ENCODE data around the gene PPP1CB.

PPP1CB gene

DNA sequence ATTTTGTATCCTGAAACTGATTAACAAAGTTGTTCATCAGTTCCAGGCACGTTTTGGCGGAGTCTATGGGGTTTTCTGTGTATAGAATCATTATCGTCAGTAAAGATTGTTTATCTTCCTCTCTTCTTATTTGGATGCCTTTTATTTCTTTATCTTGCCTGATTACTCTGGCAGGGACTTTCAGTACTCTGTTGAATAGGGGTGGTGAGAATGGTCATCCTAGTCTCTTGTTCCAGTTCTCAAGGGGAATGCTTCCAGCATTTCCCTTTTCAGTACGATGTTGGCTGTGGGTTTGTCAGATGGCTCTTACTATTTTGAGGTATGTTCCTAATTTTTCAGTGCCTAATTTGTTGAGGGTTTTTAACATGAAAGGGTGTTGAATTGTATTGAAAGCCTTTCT lies 45.0 kb downstream of the PPP1CB start:
- no peak for TF ChIP-seq TAF1 (IDR thresholded peaks at IDR 0.05; ENCODE audit: borderline replicate concordance, low read depth, low read length)
- no peak for TF ChIP-seq POLR2A (IDR thresholded peaks at IDR 0.05; ENCODE audit: low read depth, low read length)
- no peak for TF ChIP-seq POLR2AphosphoS5 (IDR thresholded peaks at IDR 0.05; ENCODE audit: low read depth, low read length)
- no peak for FAIRE-seq
- DNase-seq (ENCODE audit: insufficient read length), result no peak

DNA sequence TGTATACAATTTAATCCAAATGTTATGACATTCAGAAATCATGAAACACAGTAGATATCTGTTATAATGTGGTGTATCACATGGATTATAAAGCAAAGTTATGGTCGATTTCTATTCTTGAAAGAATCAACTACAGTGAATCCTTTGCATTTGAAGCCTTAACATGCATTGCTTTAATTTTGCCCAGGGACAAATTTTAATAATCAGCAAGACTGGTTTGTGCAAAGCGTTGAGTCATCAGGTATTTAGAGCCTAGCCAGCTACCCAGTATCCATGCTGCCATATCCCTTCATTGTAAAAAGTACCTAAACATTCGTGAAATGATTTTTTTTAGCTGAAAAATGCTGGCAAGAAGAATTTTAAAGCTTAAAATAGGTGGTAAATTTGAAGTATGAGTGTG lies 50.1 kb downstream of the PPP1CB start:
- TF ChIP-seq POLR2AphosphoS5 (IDR thresholded peaks at IDR 0.05; ENCODE audit: low read depth, low read length), result no peak
- no peak for TF ChIP-seq TAF1 (IDR thresholded peaks at IDR 0.05; ENCODE audit: borderline replicate concordance, low read depth, low read length)
- TF ChIP-seq POLR2A (IDR thresholded peaks at IDR 0.05; ENCODE audit: low read depth, low read length), result no peak
- DNase-seq (ENCODE audit: insufficient read length), result no peak

DNA sequence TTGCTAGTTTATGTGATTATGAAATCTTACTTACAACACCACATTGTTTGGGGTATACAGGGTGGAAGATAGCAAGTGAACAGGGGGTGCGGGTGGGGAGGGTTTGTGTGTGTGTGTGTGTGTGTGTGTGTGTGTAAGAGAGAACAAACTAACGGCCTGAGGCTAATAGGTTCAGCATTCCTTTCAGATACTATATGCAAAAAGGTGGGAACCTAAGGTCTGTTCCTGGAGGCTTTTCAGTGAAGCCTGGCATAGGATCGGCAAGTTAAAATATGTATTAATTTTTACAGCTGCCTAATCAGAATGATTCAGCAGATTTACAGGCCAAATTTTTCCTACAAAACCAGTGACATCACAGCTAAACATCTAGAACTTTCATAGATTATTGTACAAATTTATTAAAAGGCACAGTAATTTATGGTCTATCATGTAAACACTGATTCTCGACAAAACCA lies 51.4 kb downstream of the PPP1CB start:
- DNase-seq (ENCODE audit: insufficient read length) (no peak), FAIRE-seq (no peak)
- TF ChIP-seq POLR2AphosphoS5 (IDR thresholded peaks at IDR 0.05; ENCODE audit: low read depth, low read length), result no peak
- TF ChIP-seq TAF1 (IDR thresholded peaks at IDR 0.05; ENCODE audit: borderline replicate concordance, low read depth, low read length), result no peak
- no peak for TF ChIP-seq POLR2A (IDR thresholded peaks at IDR 0.05; ENCODE audit: low read depth, low read length)

More for the DNA sequence above, 50.1 kb downstream of the PPP1CB start:
- no peak for FAIRE-seq

DNA sequence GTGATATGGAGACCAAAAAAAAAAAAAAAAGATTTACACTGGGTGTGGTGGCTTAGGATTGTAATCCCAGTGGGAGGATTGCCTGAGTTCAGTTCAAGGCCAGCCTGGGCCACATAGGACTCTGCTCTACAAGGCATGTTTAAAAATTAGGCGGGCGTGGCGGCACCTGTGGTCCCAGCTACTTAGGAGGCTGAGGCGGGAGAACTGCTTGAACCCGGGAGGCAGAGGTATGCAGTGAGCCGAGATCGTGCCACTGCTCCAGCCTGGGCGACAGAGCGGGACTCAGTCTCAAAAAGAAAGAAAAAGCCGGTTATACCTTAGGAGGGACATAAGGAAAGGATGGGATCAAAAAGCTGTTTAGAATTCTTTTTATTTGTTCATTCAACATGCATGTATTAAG lies 58.3 kb downstream of the PPP1CB start:
- TF ChIP-seq POLR2A (IDR thresholded peaks at IDR 0.05; ENCODE audit: low read depth, low read length) (no peak), POLR2AphosphoS5 (IDR thresholded peaks at IDR 0.05; ENCODE audit: low read depth, low read length) (no peak), TAF1 (IDR thresholded peaks at IDR 0.05; ENCODE audit: borderline replicate concordance, low read depth, low read length) (no peak)
- DNase-seq (ENCODE audit: insufficient read length) (no peak), FAIRE-seq (no peak)

DNA sequence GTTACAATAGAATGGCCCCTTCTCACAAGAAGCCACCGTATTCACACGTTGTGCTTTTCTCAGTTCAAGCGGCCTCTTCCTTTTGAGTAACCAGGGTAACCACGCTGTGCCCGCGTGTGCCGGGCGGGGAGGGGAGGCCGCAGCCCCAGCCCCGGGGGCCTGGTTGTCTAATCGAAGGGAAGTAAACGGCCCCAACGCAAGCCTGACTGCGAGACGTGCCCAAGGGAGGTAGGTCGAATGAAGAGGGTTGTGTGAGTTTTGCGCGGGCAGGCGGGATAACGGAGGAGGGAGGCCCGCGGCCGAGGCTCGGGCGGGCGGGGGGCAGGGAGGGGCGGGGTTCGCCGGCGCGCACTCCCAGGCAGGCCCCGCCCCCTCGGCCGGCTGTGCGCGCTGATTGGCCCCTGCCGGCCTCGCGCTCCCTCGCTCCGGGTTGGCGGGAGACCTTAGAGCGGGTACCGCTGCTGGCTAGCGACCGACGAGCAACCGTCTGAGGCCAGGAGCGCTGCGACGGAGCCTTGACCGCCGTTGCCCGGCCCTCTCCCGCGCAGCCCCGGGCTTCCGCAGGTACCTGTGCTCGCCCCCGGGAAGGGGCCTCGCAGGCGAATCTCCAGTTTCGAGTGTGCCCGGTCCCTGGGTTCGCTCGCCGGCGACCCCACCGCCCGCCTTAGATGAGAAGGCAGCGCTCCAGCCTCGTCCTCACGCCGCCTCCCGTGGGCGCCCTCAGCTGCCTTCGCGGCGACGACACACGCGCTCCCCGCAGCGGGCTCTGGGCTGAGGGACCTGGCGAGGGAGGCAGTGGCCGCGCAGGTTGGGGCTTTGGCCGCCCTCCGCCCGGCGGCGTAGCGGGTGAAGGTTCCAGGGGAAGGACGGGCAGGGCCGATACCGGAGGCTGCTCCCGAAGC lies 59.0 kb downstream of the PPP1CB start, which contains the start of gene SPDYA:
Gene SPDYA, plus strand, starts transcription at position 451 of the 902 bp plus-strand sequence. CDS start 5,181 bp downstream, outside the sequence.
- no peak for TF ChIP-seq TAF1 (IDR thresholded peaks at IDR 0.05; ENCODE audit: borderline replicate concordance, low read depth, low read length)
- TF ChIP-seq POLR2AphosphoS5 (IDR thresholded peaks at IDR 0.05; ENCODE audit: low read depth, low read length), result no peak
- TF ChIP-seq POLR2A (IDR thresholded peaks at IDR 0.05; ENCODE audit: low read depth, low read length), result no peak
- FAIRE-seq (peak; percentile 84), DNase-seq (ENCODE audit: insufficient read length) (peak; percentile 56)

DNA sequence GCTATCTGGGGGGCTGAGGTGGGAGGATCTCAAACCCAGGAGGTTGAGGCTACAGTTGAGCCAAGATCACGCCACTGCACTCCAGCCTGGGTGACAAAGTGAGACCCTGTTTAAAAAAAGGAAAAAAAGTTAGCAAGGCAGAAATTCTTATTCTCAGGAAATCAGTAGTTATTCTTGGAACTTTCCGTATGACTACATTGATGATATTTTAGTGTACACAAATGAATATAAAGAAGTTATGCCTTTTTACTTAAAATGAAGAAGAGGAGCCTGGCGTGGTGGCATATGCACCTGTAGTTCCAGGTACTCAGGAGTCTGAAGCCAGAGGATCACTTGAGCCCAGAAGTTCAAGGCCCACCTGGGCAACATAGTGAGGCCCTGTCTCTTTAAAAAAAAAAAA lies 66.4 kb downstream of the PPP1CB start:
- FAIRE-seq, result peak; percentile 38
- no peak for TF ChIP-seq TAF1 (IDR thresholded peaks at IDR 0.05; ENCODE audit: borderline replicate concordance, low read depth, low read length)
- no peak for DNase-seq (ENCODE audit: insufficient read length)

DNA sequence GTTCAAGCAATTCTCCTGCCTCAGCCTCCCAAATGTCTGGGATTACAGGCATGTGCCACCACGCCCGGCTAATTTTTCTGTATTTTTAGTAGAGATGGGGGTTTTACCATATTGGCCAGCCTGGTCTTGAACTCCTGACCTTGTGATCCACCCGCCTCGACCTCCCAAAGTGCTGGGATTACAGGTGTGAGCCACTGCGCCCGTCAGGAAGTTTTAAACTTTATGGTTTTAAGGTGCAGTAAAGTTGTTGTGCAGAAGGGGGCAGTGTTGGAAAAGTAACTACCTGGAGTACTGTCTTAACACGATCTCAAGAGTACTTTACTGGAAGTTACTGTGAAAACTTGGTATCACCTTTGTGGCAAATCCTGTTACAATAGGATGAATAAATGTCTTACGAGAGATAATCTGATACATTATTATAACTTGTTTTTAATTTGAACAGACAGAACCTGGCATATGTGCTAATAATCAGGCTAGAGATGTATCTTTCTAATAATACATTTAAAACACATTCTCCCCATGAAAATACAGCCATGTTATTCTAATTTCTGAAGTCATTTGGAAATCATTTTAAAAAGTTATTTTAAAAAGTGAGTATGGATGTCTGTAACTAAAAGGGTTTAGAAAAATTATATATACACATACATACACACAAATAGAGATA lies 69.8 kb downstream of the PPP1CB start:
- TF ChIP-seq POLR2A (IDR thresholded peaks at IDR 0.05; ENCODE audit: low read depth, low read length) (no peak), TAF1 (IDR thresholded peaks at IDR 0.05; ENCODE audit: borderline replicate concordance, low read depth, low read length) (no peak), POLR2AphosphoS5 (IDR thresholded peaks at IDR 0.05; ENCODE audit: low read depth, low read length) (no peak)
- DNase-seq (ENCODE audit: insufficient read length) (no peak), FAIRE-seq (peak; percentile 93)

DNA sequence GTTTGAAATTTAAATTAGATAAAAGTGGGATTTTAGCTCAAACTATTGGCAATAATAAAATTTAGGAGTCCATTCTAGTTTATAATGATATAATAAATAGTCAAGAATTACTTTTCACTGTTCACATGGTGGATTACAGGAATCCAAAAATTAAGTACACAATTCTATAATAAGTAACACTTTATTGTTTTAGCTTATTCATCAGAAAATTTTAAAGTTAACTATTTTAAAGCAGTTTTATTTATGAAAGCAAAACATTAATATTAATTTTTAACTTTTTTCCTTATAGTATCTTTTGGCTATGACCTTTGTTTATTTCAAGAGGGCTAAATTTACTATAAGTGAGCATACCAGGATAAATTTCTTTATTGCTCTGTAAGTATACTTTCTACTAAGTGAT lies 70.4 kb downstream of the PPP1CB start:
- DNase-seq (ENCODE audit: insufficient read length), result no peak
- TF ChIP-seq TAF1 (IDR thresholded peaks at IDR 0.05; ENCODE audit: borderline replicate concordance, low read depth, low read length), result no peak
- no peak for TF ChIP-seq POLR2AphosphoS5 (IDR thresholded peaks at IDR 0.05; ENCODE audit: low read depth, low read length)
- TF ChIP-seq POLR2A (IDR thresholded peaks at IDR 0.05; ENCODE audit: low read depth, low read length), result no peak
- no peak for FAIRE-seq

DNA sequence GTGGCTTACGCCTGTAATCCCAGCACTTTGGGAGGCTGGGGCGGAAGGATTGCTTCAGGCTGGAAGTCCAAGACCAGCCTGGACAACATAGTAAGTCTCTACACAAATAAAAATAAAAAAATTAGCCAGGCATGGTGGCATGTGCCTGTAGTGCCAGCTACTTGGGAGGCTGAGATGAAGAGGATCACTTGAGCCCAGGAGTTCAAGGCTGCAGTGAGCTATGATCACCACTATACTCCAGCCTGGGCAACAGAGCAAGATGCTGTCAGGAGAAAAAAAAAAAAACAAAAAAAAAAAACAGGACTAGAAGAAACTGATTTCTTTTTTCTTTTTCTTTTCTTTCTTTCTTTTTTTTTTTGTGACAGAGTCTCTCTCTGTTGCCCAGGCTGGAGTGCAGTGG lies 72.6 kb downstream of the PPP1CB start:
- FAIRE-seq (no peak), DNase-seq (ENCODE audit: insufficient read length) (no peak)
- TF ChIP-seq POLR2AphosphoS5 (IDR thresholded peaks at IDR 0.05; ENCODE audit: low read depth, low read length) (no peak), POLR2A (IDR thresholded peaks at IDR 0.05; ENCODE audit: low read depth, low read length) (no peak), TAF1 (IDR thresholded peaks at IDR 0.05; ENCODE audit: borderline replicate concordance, low read depth, low read length) (no peak)

DNA sequence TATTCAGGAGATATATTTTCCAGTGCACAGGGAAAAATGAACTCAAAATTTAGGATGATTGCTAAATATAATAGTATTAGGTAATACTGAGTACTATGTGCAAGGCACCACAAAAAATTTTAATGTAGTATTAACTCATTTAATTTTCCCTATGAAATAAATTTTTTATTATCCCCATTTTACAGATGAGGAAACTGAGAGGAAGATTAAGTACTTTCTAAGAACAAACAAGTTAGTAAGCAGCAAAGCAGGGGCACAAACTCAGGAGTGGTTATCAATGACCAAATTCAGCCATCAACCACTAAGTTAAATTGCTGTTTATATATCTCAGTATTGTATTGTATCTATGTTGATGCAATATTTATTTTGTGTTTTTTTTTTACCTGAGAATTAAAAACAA lies 73.2 kb downstream of the PPP1CB start:
- DNase-seq (ENCODE audit: insufficient read length), result no peak
- TF ChIP-seq TAF1 (IDR thresholded peaks at IDR 0.05; ENCODE audit: borderline replicate concordance, low read depth, low read length), result no peak
- TF ChIP-seq POLR2A (IDR thresholded peaks at IDR 0.05; ENCODE audit: low read depth, low read length), result no peak
- TF ChIP-seq POLR2AphosphoS5 (IDR thresholded peaks at IDR 0.05; ENCODE audit: low read depth, low read length), result no peak
- no peak for FAIRE-seq

DNA sequence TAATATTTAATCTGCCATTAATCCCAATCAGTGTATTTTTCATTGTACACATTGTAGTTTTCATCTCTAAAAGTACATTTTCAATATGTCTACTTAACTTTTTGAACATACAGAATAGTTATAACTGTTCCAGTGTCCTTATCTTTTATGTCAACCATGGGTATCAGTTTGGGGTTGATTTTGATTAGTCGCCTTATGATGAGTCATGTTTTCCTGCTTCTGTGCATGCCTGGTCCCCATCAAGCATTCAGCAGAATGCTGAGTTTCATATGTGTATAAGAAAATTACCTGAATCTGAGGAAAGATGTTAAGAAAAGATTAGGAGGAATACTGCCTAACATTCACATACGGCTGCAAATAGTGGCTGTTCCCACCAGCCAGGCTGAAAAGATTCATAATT lies 76.8 kb downstream of the PPP1CB start:
- no peak for DNase-seq (ENCODE audit: insufficient read length)
- TF ChIP-seq POLR2AphosphoS5 (IDR thresholded peaks at IDR 0.05; ENCODE audit: low read depth, low read length), result no peak
- TF ChIP-seq POLR2A (IDR thresholded peaks at IDR 0.05; ENCODE audit: low read depth, low read length), result no peak
- no peak for TF ChIP-seq TAF1 (IDR thresholded peaks at IDR 0.05; ENCODE audit: borderline replicate concordance, low read depth, low read length)
- FAIRE-seq, result no peak

All from GM12892 (cell line).